ENCODE data around the gene TLE3.
"Not testable (repeated sequence)": the region's sequence is repeated elsewhere in the genome, so short reads cannot be mapped to it uniquely, and the experiment has no call there.

Gene TLE3

GRCh38 chr15:70125605-70126004 lies 27.9 kb upstream of the TLE3 start:
- no peak for DNase-seq

GRCh38 chr15:70121624-70122302 lies 24.0 kb upstream of the TLE3 start:
- peak; percentile 58 for DNase-seq

GRCh38 chr15:70120958-70121623 lies 23.4 kb upstream of the TLE3 start:
- no peak for DNase-seq

- DNase-seq, result no peak
These were observed 22.3 kb upstream of the TLE3 start for GRCh38 chr15:70119911-70120508.

- no peak for DNase-seq
These were observed 20.9 kb upstream of the TLE3 start for GRCh38 chr15:70118599-70118998.

- DNase-seq, result no peak
These were observed 18.6 kb upstream of the TLE3 start for GRCh38 chr15:70116317-70116716.

GRCh38 chr15:70114221-70114620 lies 16.5 kb upstream of the TLE3 start:
- no peak for DNase-seq

- DNase-seq, result no peak
These were observed 15.6 kb upstream of the TLE3 start for GRCh38 chr15:70113304-70113700.

- DNase-seq, result not testable (repeated sequence)
These were observed 15.0 kb upstream of the TLE3 start for GRCh38 chr15:70112572-70113303.

GRCh38 chr15:70112074-70112395 lies 14.3 kb upstream of the TLE3 start:
- DNase-seq, result no peak

GRCh38 chr15:70111203-70112073 lies 13.7 kb upstream of the TLE3 start:
- DNase-seq, result peak; percentile 64

GRCh38 chr15:70109978-70110377 lies 12.3 kb upstream of the TLE3 start:
- no peak for DNase-seq

- DNase-seq, result no peak
These were observed 11.8 kb upstream of the TLE3 start for GRCh38 chr15:70109531-70109930.

GRCh38 chr15:70103880-70104626 lies 6.3 kb upstream of the TLE3 start:
- DNase-seq, result no peak

GRCh38 chr15:70102827-70103226 lies 5.1 kb upstream of the TLE3 start:
- DNase-seq, result no peak

GRCh38 chr15:70101459-70102113 lies 3.9 kb upstream of the TLE3 start:
- DNase-seq, result peak; percentile 75

- DNase-seq, result peak; percentile 51
These were observed 3.0 kb upstream of the TLE3 start for GRCh38 chr15:70100474-70101341.

GRCh38 chr15:70099967-70100473 lies 2.3 kb upstream of the TLE3 start:
- no peak for DNase-seq

- peak; percentile 74 for DNase-seq
These were observed 1.6 kb upstream of the TLE3 start for GRCh38 chr15:70099167-70099966.

All from NCI-H2029 treated with DMSO at 0.1 percent for 48 hours (cell line).